A673 (cell line): Measurements from ENCODE around the gene TTLL10. TPM values are rescaled to one million over a fixed set of nuclear protein-coding genes. Genes with fewer than 3 reads are reported as not detected.

Experiments
- BruUV-seq: library from RNA; stranded (reverse); fragments of 400-500 nt; replicated peaks from 2 replicates; lab custom pipeline; 2021; lab: Mats Ljungman, UMichigan
- CTCF ChIA-PET: fragments of 300-600 bp; sonication (Branson Sonifier 250); formaldehyde crosslinking; loops from one replicate; lab custom pipeline; 2022; ENCODE audit warnings: antibody characterized with exemption; lab: Charles Lee
- POLR2A ChIA-PET: fragments of 300-600 bp; sonication (Branson Sonifier 250); formaldehyde crosslinking; loops from one replicate; lab custom pipeline; 2022; ENCODE audit warnings: antibody characterized with exemption; ENCODE audit not compliant: low non-redundant PET; lab: Charles Lee
- DNase-seq: peaks from one replicate; pipeline ENCODE4 v3.0.0-alpha.2; 2015; ENCODE audit warnings: low spot score
- H3K27ac ChIP-seq: fragments of 200-600 bp; sonication (generic); 2 replicates; pipeline ENCODE4 v1.5.1; 2016; ENCODE audit warnings: mixed run types, low read depth, mild to moderate bottlenecking, mixed read lengths, antibody characterized with exemption, low read length; ENCODE audit not compliant: poor library complexity, severe bottlenecking
- H3K27me3 ChIP-seq: fragments of 200-600 bp; sonication (generic); replicated peaks from 2 replicates; pipeline ENCODE4 v1.6.1; 2017; ENCODE audit warnings: mixed run types, low read depth, mild to moderate bottlenecking, mixed read lengths, antibody characterized with exemption, low read length; ENCODE audit not compliant: insufficient read depth, poor library complexity
- H3K36me3 ChIP-seq: fragments of 200-600 bp; sonication (generic); 2 replicates; pipeline ENCODE4 v1.6.1; 2016; ENCODE audit warnings: mixed run types, mild to moderate bottlenecking, mixed read lengths, antibody characterized with exemption, low read length; ENCODE audit not compliant: insufficient read depth, poor library complexity, severe bottlenecking
- H3K4me1 ChIP-seq: fragments of 200-600 bp; sonication (generic); 2 replicates; pipeline ENCODE4 v1.6.1; 2017; ENCODE audit warnings: mixed run types, mild to moderate bottlenecking, mixed read lengths, antibody characterized with exemption, low read length; ENCODE audit not compliant: insufficient read depth, poor library complexity, severe bottlenecking
- H3K4me3 ChIP-seq: fragments of 200-600 bp; sonication (generic); 2 replicates; pipeline ENCODE4 v1.5.1; 2016; ENCODE audit warnings: low read depth, mixed run types, mild to moderate bottlenecking, mixed read lengths, low read length; ENCODE audit not compliant: poor library complexity, severe bottlenecking
- H3K9me3 ChIP-seq: fragments of 200-600 bp; sonication (generic); 2 replicates; pipeline ENCODE4 v1.6.1; 2016; ENCODE audit warnings: mixed run types, low read depth, mild to moderate bottlenecking, mixed read lengths, antibody characterized with exemption, low read length; ENCODE audit not compliant: poor library complexity, severe bottlenecking
- EZH2 ChIP-seq: fragments of 200-600 bp; sonication (generic); IDR thresholded peaks from 2 replicates; pipeline ENCODE4 v1.6.1; 2017; ENCODE audit warnings: borderline replicate concordance, low read depth, mild to moderate bottlenecking, mixed read lengths, antibody characterized with exemption, low read length; ENCODE audit not compliant: poor library complexity, severe bottlenecking
- intact Hi-C: fragments of 100-400 bp; cut with micrococcal nuclease; formaldehyde crosslinking; loops from one replicate; pipeline ENCODE4 v1.10.0; 2022; ENCODE audit not compliant: unreplicated experiment
- total RNA-seq: library from RNA; stranded (reverse); gene quantifications from 2 replicates; pipeline ENCODE4 v1.2.3, GENCODE V29; 2021
- TF ChIP-seq, protein P1 (sequence below): fragments of 300-800, 200-600 bp; sonication (generic); conservative IDR thresholded peaks from 2 replicates; pipeline ENCODE4 v1.5.1; 2017; ENCODE audit warnings: low read depth, mild to moderate bottlenecking, antibody characterized with exemption, low read length, moderate library complexity, mixed read lengths

TTLL10 gene
- total RNA-seq, 1 experiment from 2014 or later: not detected

DNA sequence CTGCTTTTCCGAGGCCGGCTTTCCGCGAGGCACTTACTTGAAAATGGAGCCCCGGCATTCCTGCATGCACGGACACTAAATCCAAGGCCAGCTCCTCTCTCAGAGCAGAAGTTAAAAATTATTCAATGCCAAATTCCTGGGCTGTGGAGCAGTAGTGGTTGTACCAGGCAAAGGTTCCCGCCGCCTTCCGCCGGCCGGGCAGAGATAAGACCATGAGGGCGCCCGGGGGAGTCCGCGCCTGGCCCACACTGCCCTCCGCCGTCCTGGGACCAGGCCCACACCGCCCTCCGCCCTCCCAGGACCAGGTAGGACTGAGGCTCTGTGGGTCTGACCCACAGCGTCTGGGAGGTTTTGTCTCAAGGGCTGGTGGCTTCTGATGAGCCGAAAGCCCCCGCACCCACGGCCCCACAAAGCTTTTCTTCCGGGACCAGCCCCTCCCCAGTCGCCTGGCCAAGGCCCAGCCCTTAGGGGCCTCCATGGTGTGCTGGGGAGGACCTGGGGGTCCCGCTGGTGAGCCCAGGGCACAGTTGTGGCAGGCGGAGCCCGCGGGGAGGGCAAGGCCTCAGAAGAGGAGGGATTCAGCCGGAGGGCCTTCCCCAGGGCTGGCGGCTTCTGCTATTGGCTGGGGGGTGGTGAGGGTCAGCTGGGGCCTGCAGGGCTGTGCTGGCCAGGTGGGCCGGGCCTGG is 45.1 kb upstream of the TTLL10 start:
- Histone ChIP-seq H3K27me3 (no peaks in the 10 kb centered on the region), H3K4me3 (no peak overlapping the region), H3K9me3 (no peaks in the 10 kb centered on the region), H3K27ac (no peak overlapping the region), H3K36me3 (no peaks in the 10 kb centered on the region), H3K4me1 (no peaks in the 10 kb centered on the region)
- no TSS peak for BruUV-seq
- TF ChIP-seq EZH2: no peak
- TF ChIP-seq, protein P1, sequence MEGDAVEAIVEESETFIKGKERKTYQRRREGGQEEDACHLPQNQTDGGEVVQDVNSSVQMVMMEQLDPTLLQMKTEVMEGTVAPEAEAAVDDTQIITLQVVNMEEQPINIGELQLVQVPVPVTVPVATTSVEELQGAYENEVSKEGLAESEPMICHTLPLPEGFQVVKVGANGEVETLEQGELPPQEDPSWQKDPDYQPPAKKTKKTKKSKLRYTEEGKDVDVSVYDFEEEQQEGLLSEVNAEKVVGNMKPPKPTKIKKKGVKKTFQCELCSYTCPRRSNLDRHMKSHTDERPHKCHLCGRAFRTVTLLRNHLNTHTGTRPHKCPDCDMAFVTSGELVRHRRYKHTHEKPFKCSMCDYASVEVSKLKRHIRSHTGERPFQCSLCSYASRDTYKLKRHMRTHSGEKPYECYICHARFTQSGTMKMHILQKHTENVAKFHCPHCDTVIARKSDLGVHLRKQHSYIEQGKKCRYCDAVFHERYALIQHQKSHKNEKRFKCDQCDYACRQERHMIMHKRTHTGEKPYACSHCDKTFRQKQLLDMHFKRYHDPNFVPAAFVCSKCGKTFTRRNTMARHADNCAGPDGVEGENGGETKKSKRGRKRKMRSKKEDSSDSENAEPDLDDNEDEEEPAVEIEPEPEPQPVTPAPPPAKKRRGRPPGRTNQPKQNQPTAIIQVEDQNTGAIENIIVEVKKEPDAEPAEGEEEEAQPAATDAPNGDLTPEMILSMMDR: no peak
- intact Hi-C loops: no loop called here
- CTCF ChIA-PET: no interaction called here
- DNase-seq: no peak
- POLR2A ChIA-PET: no interaction called here

DNA sequence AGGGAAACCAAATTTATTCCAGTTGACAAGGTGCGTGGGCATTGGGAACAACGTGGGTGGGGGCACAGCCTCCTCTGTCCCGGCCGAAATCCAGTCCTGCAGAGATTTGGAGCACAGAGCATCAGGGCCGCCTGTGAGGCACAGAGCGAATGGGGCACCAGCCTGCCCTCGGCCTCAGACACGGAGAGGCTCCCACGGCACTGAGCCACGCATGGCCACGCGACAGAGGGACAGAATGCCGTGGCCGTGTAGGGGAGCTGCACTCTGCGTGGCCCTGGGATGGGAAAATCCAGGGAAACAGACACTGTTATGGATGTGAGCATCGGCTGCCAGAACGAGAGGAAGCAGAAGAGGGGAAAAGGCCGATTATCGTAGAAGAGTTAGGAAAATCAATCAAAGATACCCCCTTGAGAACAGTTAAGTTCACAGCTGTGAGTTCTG is 44.3 kb upstream of the TTLL10 start:
- ChIA-PET CTCF (no interaction called here), POLR2A (no interaction called here)
- H3K4me3 ChIP-seq: no peak overlapping the region
- TF ChIP-seq, protein P1: no peak
- no peak for TF ChIP-seq EZH2
- no peaks in the 10 kb centered on the region for H3K4me1 ChIP-seq
- no peak overlapping the region for H3K27ac ChIP-seq
- intact Hi-C loops: no loop called here
- no peaks in the 10 kb centered on the region for H3K9me3 ChIP-seq
- H3K27me3 ChIP-seq: no peaks in the 10 kb centered on the region
- H3K36me3 ChIP-seq: no peaks in the 10 kb centered on the region
- DNase-seq: no peak
- BruUV-seq: no TSS peak

DNA sequence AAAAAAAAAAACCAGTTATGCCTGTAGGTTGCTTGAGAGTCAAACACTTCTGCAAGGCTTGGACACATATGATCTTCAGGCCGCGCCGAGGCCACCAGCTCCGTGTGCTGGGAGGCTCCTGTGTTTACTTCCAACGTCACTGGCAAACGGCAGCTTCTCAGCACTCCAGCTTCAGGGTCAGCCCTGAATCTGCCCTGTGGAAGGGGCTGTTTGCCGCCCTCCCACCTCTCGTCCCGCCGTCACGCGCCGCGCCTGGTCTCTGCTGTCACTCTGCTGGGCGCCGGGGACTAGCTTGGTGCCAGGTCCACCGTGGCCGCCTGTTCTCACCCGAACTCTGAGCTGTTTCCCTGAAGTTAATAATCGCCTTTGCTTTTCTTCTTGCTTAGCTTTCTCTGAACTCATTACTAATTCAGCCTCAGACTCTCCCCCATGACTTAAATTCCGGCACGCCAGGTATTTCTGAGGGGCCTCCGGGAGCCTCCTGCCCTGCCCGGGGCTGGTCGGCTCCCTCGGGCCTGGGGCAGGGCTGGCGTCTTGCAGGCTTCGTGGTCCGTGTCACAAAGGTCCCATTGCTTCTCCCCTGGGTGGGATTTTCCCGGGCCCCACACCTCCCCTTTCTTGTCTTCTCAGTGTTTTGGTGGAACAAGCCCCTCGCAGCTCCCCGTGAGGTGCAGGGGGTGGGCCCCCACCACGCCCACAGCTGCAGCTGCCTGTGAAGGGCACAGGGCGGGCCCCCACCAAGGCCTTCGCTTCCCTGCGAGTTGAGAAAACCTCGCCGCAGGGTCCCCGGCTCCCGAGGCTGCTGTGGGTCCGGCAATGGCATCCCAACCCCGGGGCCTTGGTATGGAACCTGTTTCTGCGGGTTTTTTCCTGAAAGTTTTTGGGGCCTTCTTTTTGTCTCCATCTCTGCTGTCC is 43.2 kb upstream of the TTLL10 start:
- Histone ChIP-seq H3K4me1 (no peaks in the 10 kb centered on the region), H3K27me3 (no peaks in the 10 kb centered on the region), H3K4me3 (no peak overlapping the region), H3K36me3 (no peaks in the 10 kb centered on the region), H3K9me3 (no peaks in the 10 kb centered on the region), H3K27ac (no peak overlapping the region)
- ChIA-PET POLR2A (no interaction called here), CTCF (no interaction called here)
- no peak for DNase-seq
- BruUV-seq: no TSS peak
- intact Hi-C loops: no loop called here
- TF ChIP-seq EZH2: no peak
